ENCODE data around the gene PHB1.

DNA sequence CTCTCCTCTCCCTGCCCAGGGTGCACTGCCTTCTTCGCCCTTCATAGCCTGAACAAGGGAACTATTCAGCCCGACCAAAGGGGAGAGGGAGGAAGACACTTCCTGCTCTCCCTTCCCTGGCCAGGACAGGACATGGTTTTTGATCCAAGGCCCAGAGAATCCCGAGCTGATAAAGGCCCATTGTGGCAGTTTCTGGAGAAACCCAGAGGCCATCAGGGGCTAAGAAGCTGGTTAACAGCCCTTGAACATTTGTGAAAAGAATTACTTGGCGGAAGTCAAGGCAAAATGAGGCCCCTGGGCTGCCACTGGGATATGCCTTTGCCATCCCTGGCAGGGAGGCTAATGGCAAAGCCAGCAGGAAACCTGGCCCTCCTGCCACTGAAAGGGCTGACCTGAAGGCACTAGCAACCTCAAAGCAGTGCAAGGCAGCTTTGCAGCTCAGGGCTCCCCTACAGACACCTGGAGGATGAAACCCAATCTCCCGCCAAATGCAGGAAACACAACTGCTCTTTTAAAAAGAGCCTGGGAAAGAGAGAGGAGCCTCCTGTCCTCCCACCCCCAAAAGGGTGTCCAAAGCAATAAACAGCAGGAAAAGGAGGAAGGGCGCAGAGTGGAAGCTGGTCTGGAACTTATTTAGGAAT, 12.6 kb downstream of the PHB1 start:
- TF ChIP-seq, protein P1, sequence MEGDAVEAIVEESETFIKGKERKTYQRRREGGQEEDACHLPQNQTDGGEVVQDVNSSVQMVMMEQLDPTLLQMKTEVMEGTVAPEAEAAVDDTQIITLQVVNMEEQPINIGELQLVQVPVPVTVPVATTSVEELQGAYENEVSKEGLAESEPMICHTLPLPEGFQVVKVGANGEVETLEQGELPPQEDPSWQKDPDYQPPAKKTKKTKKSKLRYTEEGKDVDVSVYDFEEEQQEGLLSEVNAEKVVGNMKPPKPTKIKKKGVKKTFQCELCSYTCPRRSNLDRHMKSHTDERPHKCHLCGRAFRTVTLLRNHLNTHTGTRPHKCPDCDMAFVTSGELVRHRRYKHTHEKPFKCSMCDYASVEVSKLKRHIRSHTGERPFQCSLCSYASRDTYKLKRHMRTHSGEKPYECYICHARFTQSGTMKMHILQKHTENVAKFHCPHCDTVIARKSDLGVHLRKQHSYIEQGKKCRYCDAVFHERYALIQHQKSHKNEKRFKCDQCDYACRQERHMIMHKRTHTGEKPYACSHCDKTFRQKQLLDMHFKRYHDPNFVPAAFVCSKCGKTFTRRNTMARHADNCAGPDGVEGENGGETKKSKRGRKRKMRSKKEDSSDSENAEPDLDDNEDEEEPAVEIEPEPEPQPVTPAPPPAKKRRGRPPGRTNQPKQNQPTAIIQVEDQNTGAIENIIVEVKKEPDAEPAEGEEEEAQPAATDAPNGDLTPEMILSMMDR (IDR thresholded peaks at IDR 0.05): no peak
- TF ChIP-seq POLR2AphosphoS5 (IDR thresholded peaks at IDR 0.05; ENCODE audit: low read depth, low read length) (no peak), TCF7L2 (IDR thresholded peaks at IDR 0.05; ENCODE audit: low read depth, low read length) (no peak), SIN3A (IDR thresholded peaks at IDR 0.05; ENCODE audit: borderline replicate concordance, insufficient read depth, low read depth, low read length) (no peak)
- TF ChIP-seq, protein P2, sequence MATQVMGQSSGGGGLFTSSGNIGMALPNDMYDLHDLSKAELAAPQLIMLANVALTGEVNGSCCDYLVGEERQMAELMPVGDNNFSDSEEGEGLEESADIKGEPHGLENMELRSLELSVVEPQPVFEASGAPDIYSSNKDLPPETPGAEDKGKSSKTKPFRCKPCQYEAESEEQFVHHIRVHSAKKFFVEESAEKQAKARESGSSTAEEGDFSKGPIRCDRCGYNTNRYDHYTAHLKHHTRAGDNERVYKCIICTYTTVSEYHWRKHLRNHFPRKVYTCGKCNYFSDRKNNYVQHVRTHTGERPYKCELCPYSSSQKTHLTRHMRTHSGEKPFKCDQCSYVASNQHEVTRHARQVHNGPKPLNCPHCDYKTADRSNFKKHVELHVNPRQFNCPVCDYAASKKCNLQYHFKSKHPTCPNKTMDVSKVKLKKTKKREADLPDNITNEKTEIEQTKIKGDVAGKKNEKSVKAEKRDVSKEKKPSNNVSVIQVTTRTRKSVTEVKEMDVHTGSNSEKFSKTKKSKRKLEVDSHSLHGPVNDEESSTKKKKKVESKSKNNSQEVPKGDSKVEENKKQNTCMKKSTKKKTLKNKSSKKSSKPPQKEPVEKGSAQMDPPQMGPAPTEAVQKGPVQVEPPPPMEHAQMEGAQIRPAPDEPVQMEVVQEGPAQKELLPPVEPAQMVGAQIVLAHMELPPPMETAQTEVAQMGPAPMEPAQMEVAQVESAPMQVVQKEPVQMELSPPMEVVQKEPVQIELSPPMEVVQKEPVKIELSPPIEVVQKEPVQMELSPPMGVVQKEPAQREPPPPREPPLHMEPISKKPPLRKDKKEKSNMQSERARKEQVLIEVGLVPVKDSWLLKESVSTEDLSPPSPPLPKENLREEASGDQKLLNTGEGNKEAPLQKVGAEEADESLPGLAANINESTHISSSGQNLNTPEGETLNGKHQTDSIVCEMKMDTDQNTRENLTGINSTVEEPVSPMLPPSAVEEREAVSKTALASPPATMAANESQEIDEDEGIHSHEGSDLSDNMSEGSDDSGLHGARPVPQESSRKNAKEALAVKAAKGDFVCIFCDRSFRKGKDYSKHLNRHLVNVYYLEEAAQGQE (IDR thresholded peaks at IDR 0.05; ENCODE audit: insufficient read depth in 1 of 2, low read depth in 2 of 2, low read length in 1 of 2): no peak
